GM12878 (cell line): Measurements from ENCODE around the gene TTLL11.

Source experiments
- ATF3 ChIP-seq: IDR thresholded peaks from 2 replicates; pipeline ENCODE4 v1.6.1; 2011; ENCODE audit warnings: low read depth, mild to moderate bottlenecking, low read length, moderate library complexity, borderline replicate concordance; ENCODE audit errors: extremely low read depth
- BHLHE40 ChIP-seq, 2 experiments: fragments of 450-650 bp in 1 of 2; IDR thresholded peaks; 2 replicates each; pipeline ENCODE4 v1.6.1; 2011 to 2017; ENCODE audit warnings: low read depth in 2 of 2, borderline replicate concordance in 1 of 2, improper control_type of control experiment in 1 of 2, low read length in 1 of 2, mild to moderate bottlenecking in 1 of 2
- CTCF ChIP-seq, 3 experiments: IDR thresholded peaks in 2 of 3; conservative IDR thresholded peaks in 1 of 3; 2 replicates each; pipeline ENCODE4 v1.5.1; 2011; ENCODE audit warnings: low read depth in 3 of 3, low read length in 3 of 3, mild to moderate bottlenecking in 3 of 3, control low read depth in 2 of 3, moderate library complexity in 2 of 3, inconsistent platforms in 1 of 3, mixed read lengths in 1 of 3; ENCODE audit not compliant: control insufficient read depth in 2 of 3, insufficient read depth in 1 of 3; ENCODE audit errors: extremely low read depth in 1 of 3
- E2F8 ChIP-seq: fragments of 450-650 bp; IDR thresholded peaks from 2 replicates; pipeline ENCODE4 v1.6.1; 2018; ENCODE audit warnings: mild to moderate bottlenecking, low read depth, moderate library complexity; ENCODE audit not compliant: partially characterized antibody
- EP300 ChIP-seq, 2 experiments: fragments of 150-350 bp in 1 of 2; IDR thresholded peaks; 2 replicates each; pipeline ENCODE4 v1.6.1; 2011 to 2012; ENCODE audit warnings: low read depth in 2 of 2, low read length in 2 of 2, borderline replicate concordance in 1 of 2, improper control_type of control experiment in 1 of 2, inconsistent platforms in 1 of 2; ENCODE audit not compliant: control insufficient read depth in 1 of 2
- MTA3 ChIP-seq: IDR thresholded peaks from 2 replicates; pipeline ENCODE4 v1.6.1; 2012; ENCODE audit warnings: low read length, inconsistent platforms, borderline replicate concordance
- MYC ChIP-seq: IDR thresholded peaks from 2 replicates; pipeline ENCODE4 v1.6.1; 2011; ENCODE audit warnings: mild to moderate bottlenecking, low read length, moderate library complexity, inconsistent platforms; ENCODE audit not compliant: insufficient read depth, insufficient replicate concordance, insufficient read length, severe bottlenecking
- POLR2A ChIP-seq: IDR thresholded peaks from 2 replicates; pipeline ENCODE4 v1.6.1; 2011; ENCODE audit warnings: low read depth, mild to moderate bottlenecking, low read length
- POLR2AphosphoS2 ChIP-seq: IDR thresholded peaks from 2 replicates; pipeline ENCODE4 v1.6.1; 2011; ENCODE audit warnings: low read depth, mild to moderate bottlenecking, low read length, improper control_type of control experiment, moderate library complexity
- POLR2AphosphoS5 ChIP-seq: IDR thresholded peaks from 2 replicates; pipeline ENCODE4 v1.6.1; 2011; ENCODE audit warnings: mild to moderate bottlenecking, low read length, inconsistent platforms
- RAD21 ChIP-seq: IDR thresholded peaks from 2 replicates; pipeline ENCODE4 v1.6.1; 2011; ENCODE audit warnings: mild to moderate bottlenecking, low read depth, low read length, moderate library complexity; ENCODE audit not compliant: insufficient read depth
- SMC3 ChIP-seq: IDR thresholded peaks from 2 replicates; pipeline ENCODE4 v1.6.1; 2011; ENCODE audit warnings: low read length, improper control_type of control experiment, borderline replicate concordance
- SUPT20H ChIP-seq: IDR thresholded peaks from 2 replicates; pipeline ENCODE4 v1.6.1; 2011; ENCODE audit warnings: low read depth, mild to moderate bottlenecking, low read length, moderate library complexity, borderline replicate concordance; ENCODE audit not compliant: control insufficient read depth

DNA sequence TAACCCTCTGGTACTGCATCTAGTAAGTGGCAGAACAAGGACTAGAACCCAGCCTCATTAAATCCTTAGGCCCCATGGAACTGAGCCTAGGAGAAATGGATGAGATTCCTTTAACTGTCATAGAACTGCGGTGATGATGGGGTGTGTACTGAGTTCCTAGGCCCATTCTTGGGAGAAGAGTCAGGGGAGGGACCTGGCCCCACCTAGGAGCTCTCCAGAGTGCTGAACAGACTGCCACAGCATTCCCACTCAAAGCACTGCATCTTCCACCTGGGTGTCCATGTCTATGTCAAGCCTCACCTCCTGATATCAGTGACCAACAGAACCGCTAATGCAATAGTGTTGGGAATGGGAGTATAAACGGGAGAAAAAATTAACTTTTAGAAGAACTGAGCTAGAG, 36.6 kb downstream of the TTLL11 start:
- TF ChIP-seq CTCF (IDR thresholded peaks at IDR 0.05 in 2 of 3, conservative IDR thresholded peaks at IDR 0.05 in 1 of 3; ENCODE audit: control insufficient read depth in 2 of 3, extremely low read depth in 1 of 3, insufficient read depth in 1 of 3, low read depth in 3 of 3, low read length in 3 of 3) (no peak), MTA3 (no peak), MYC (no peak), POLR2A (no peak), BHLHE40 (IDR thresholded peaks at IDR 0.05; ENCODE audit: borderline replicate concordance in 1 of 2, low read depth in 2 of 2, low read length in 1 of 2) (no peak), POLR2AphosphoS5 (no peak), SMC3 (no peak), RAD21 (no peak), SUPT20H (no peak), ATF3 (no peak), EP300 (IDR thresholded peaks at IDR 0.05; ENCODE audit: borderline replicate concordance in 1 of 2, control insufficient read depth in 1 of 2, low read depth in 2 of 2, low read length in 2 of 2) (no peak), E2F8 (no peak), POLR2AphosphoS2 (no peak)
